ENCODE data around the gene PAOX.
"Not testable (repeated sequence)": the region's sequence is repeated elsewhere in the genome, so short reads cannot be mapped to it uniquely, and the experiment has no call there.

The PAOX gene

GRCh38 chr10:133385214-133385613, 6.2 kb downstream of the PAOX start:
- no peak for DNase-seq (ENCODE audit: low read depth)

GRCh38 chr10:133386951-133387350, 7.9 kb downstream of the PAOX start:
- DNase-seq (ENCODE audit: low read depth), result not testable (repeated sequence)

- DNase-seq (ENCODE audit: low read depth), result no peak
Measured at GRCh38 chr10:133388236-133388972, 9.3 kb downstream of the PAOX start.

GRCh38 chr10:133388973-133389818, 10.1 kb downstream of the PAOX start:
- no peak for DNase-seq (ENCODE audit: low read depth)

- no peak for DNase-seq (ENCODE audit: low read depth)
Measured at GRCh38 chr10:133390597-133391248, 11.7 kb downstream of the PAOX start.

- no peak for DNase-seq (ENCODE audit: low read depth)
Measured at GRCh38 chr10:133391249-133391635, 12.2 kb downstream of the PAOX start.

GRCh38 chr10:133391761-133392518, 12.9 kb downstream of the PAOX start:
- no peak for DNase-seq (ENCODE audit: low read depth)

GRCh38 chr10:133393401-133394063, 14.5 kb downstream of the PAOX start:
- DNase-seq (ENCODE audit: low read depth), result no peak

- peak; percentile 96 for DNase-seq (ENCODE audit: low read depth)
Measured at GRCh38 chr10:133394064-133394663, 15.1 kb downstream of the PAOX start, which contains the start of gene MTG1. Gene MTG1, plus strand, starts transcription at chr10:133394157. Its CDS starts 64 bp downstream, at chr10:133394221.

GRCh38 chr10:133394801-133395221, 15.7 kb downstream of the PAOX start:
- no peak for DNase-seq (ENCODE audit: low read depth)

GRCh38 chr10:133396035-133396624, 17.1 kb downstream of the PAOX start:
- DNase-seq (ENCODE audit: low read depth), result no peak

GRCh38 chr10:133397938-133398337, 18.9 kb downstream of the PAOX start:
- no peak for DNase-seq (ENCODE audit: low read depth)

GRCh38 chr10:133399123-133399601, 20.1 kb downstream of the PAOX start:
- DNase-seq (ENCODE audit: low read depth), result no peak

GRCh38 chr10:133400624-133401424, 21.8 kb downstream of the PAOX start:
- DNase-seq (ENCODE audit: low read depth), result no peak

- DNase-seq (ENCODE audit: low read depth), result no peak
Measured at GRCh38 chr10:133401500-133401899, 22.4 kb downstream of the PAOX start.

GRCh38 chr10:133401981-133402725, 23.1 kb downstream of the PAOX start:
- DNase-seq (ENCODE audit: low read depth), result no peak

- no peak for DNase-seq (ENCODE audit: low read depth)
Measured at GRCh38 chr10:133403359-133403758, 24.3 kb downstream of the PAOX start.

GRCh38 chr10:133403784-133404183, 24.7 kb downstream of the PAOX start:
- DNase-seq (ENCODE audit: low read depth), result no peak

GRCh38 chr10:133405272-133405671, 26.2 kb downstream of the PAOX start:
- no peak for DNase-seq (ENCODE audit: low read depth)

Data from stimulated activated CD8-positive, alpha-beta memory T cell treated with anti-CD3 and anti-CD28 coated beads, Interleukin-15, amount 100 ng/mL, for 24 hours (primary cell).